Sciatic nerve (tissue), 2 donors: Measurements from ENCODE around the gene HOMEZ. TPM values are rescaled to one million over a fixed set of nuclear protein-coding genes. Genes with fewer than 3 reads are reported as not detected.
"Not testable (repeated sequence)": the region's sequence is repeated elsewhere in the genome, so short reads cannot be mapped to it uniquely, and the experiment has no call there.

ENCODE experiments used
- ATAC-seq: fragments of 200-7000 bp; cut with Tn5 transposase; one replicate; pipeline ENCODE4 v1.9.1; 2020; ENCODE audit warnings: mild to moderate bottlenecking, moderate library complexity
- DNase-seq: peaks from one replicate; pipeline ENCODE4 v3.0.0-alpha.2; 2020; ENCODE audit warnings: low spot score
- intact Hi-C: fragments of 100-400 bp; cut with DNase I; formaldehyde crosslinking; loops from one replicate; pipeline ENCODE4 v1.14.2; 2022
- total RNA-seq: library from RNA; stranded (reverse); fragmentation: NEBNext Ultra II Directional; extraction: Animal tissue kit (Norgen Biotek cat#: 25700); gene quantifications from one replicate; pipeline ENCODE4 v1.2.1, GENCODE V29; 2021
- donor health status: DM: no; HTN: no; CAD: no.
- donor health status: DM: no; HTN: no; CAD: no.

The HOMEZ gene, protein sequence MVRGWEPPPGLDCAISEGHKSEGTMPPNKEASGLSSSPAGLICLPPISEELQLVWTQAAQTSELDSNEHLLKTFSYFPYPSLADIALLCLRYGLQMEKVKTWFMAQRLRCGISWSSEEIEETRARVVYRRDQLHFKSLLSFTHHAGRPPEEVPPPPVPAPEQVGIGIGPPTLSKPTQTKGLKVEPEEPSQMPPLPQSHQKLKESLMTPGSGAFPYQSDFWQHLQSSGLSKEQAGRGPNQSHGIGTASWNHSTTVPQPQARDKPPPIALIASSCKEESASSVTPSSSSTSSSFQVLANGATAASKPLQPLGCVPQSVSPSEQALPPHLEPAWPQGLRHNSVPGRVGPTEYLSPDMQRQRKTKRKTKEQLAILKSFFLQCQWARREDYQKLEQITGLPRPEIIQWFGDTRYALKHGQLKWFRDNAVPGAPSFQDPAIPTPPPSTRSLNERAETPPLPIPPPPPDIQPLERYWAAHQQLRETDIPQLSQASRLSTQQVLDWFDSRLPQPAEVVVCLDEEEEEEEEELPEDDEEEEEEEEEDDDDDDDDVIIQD
- total RNA-seq = 8.3 TPM

GRCh38 chr14:23286020-23286901, at the start of gene HOMEZ:
Gene HOMEZ (minus strand): TSS chr14:23286132. CDS start chr14:23285952, 180 bp downstream.
- DNase-seq (peak; percentile 99), ATAC-seq (peak; percentile 99)
- intact Hi-C loops = no loop called here

DNA sequence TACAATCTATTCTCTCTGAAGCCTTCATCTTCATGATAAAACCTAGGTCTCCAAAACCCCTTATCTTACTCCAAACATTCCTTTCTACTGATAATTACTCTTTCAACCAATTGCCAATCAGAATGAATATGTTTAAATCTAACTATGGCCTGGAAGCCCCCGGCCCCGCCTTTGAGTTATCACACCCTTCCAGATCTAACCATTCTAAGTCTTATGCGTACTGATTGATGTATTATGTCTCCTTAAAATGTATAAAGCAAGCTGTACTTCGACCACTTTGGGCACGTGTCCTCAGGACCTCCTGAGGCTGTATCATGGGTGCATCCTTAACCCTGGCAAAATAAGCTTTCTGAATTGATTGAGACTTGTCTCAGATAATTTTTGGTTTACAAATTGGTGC, 49.7 kb upstream of the HOMEZ start:
- DNase-seq (no peak), ATAC-seq (no peak)
- intact Hi-C loops = no loop called here

DNA sequence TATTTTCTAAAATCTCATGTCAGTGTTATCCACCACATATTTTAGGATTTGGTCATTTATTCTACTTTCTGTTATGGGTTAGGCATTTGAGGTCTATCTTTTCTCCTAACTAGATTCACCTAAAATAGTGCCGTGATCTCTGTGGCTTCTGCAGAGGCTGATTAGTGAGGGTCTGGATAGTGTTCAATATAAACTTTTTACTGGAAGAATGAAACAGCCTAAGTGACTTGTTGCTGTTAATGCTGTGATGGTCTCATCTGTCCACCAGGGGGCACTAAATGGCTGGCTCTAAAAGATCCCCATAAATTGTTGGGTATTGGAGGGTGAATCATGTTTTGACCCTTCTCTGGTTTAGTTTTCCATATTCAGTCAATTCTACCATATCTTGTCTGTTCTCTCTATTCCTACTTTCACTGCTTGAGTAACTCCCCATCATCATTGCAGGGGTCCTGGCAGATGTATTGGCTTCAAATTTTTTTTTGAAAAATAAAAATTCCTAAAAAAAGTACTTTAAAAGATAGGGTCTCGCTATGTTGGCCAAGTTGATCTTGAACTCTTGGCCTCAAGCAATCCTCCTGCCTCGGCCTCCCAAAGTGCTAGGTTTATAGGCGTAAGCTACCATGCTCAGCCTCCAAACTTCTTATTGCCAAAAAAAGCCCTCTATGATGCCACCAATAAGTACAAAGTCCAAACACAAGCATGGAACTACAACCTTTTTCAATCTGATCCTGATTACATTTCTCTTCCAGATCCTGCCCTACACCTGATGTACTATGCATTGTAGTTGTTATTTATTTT, 42.2 kb upstream of the HOMEZ start:
- DNase-seq (peak; percentile 84), ATAC-seq (peak; percentile 83)
- intact Hi-C loops = loop anchor here (2.0 to 10.0 kb wide), 3 partner anchors 53 to 237 kb away; partner anchors contain the start of genes AP1G2 and NGDN

DNA sequence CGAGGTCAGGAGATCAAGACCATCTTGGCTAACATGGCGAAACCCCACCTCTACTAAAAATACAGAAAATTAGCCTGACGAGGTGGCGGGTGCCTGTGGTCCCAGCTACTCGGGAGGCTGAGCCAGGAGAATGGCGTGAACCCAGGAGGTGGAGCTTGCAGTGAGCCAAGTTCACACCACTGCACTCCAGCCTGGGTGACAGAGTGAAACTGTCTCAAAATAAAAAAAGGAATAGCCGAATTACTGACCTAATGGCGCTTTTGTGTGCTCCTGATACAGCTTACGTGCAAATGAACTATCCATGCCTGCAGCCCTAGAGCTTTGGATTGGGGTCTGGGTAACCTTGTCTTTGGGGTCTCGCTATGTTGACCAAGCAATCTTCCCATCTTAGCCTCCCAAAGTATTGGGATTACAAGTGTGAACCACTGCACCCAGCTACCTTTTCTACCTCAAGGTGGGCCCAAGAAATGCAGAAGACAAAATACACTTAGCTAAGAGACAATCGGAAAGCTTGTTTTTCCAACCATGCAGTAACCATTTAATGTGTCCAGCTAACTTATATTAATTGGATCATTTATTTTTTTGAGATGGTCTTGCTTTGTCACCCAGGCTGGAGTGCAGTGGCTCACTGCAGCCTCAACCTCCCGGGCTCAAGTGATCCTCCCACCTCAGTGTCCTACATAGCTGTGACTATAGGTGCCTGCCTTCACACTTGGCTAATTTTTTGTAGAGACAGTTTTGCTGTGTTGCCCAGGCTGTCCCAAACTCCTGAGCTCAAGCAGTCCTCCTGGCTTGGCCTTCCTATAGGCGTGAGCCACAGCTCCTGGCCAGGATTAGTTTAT, 40.8 kb upstream of the HOMEZ start:
- intact Hi-C loops = loop anchor here (10.0 kb wide), 2 partner anchors 138 to 238 kb away; partner anchors contain the start of genes AP1G2 and NGDN
- ATAC-seq = no peak
- no peak for DNase-seq

- intact Hi-C loops = loop anchor here (10.0 kb wide), 2 partner anchors 139 to 239 kb away; partner anchors contain the start of genes AP1G2 and NGDN
- not testable (repeated sequence) for ATAC-seq, DNase-seq
Measured at GRCh38 chr14:23325746-23326145, 39.8 kb upstream of the HOMEZ start.

- ATAC-seq = no peak
- intact Hi-C loops = loop anchor here (10.0 kb wide), 2 partner anchors 140 to 240 kb away; partner anchors contain the start of genes AP1G2 and NGDN
- no peak for DNase-seq
Measured at GRCh38 chr14:23324993-23325392, 39.1 kb upstream of the HOMEZ start.

DNA sequence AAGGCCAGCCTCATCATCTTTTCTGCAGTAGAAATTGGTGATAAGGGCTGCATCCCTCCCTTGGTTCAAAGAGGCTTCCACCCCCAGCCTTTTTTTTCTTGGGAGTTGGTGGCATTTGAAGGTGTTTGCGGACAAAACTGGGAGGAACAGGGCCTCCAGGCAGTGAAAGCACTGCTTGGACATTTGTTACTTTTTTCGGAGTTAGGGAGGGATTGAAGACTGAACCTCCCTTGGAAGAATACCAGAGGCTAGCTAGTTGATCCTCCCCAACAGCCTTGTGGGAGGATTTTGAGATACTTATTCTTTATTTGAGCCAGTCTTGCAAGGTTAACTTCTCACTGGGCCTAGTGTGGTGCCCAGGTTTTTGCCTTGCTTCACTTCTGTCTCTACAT, 38.5 kb upstream of the HOMEZ start:
- ATAC-seq (no peak), DNase-seq (no peak)
- intact Hi-C loops = loop anchor here (10.0 kb wide), 2 partner anchors 140 to 240 kb away; partner anchors contain the start of genes AP1G2 and NGDN

- intact Hi-C loops = loop anchor here (10.0 kb wide), 2 partner anchors 141 to 241 kb away; partner anchors contain the start of genes AP1G2 and NGDN
- ATAC-seq (no peak), DNase-seq (no peak)
Measured at GRCh38 chr14:23323838-23324454, 38.0 kb upstream of the HOMEZ start.

GRCh38 chr14:23322568-23323517, 36.9 kb upstream of the HOMEZ start:
- ATAC-seq (no peak), DNase-seq (no peak)
- intact Hi-C loops = loop anchor here (10.0 kb wide), 2 partner anchors 142 to 242 kb away; partner anchors contain the start of genes AP1G2 and NGDN

- ATAC-seq (no peak), DNase-seq (peak; percentile 82)
- intact Hi-C loops = loop anchor here (10.0 kb wide), 2 partner anchors 143 to 243 kb away; partner anchors contain the start of genes AP1G2 and NGDN
Measured at GRCh38 chr14:23321572-23322547, 35.9 kb upstream of the HOMEZ start.

DNA sequence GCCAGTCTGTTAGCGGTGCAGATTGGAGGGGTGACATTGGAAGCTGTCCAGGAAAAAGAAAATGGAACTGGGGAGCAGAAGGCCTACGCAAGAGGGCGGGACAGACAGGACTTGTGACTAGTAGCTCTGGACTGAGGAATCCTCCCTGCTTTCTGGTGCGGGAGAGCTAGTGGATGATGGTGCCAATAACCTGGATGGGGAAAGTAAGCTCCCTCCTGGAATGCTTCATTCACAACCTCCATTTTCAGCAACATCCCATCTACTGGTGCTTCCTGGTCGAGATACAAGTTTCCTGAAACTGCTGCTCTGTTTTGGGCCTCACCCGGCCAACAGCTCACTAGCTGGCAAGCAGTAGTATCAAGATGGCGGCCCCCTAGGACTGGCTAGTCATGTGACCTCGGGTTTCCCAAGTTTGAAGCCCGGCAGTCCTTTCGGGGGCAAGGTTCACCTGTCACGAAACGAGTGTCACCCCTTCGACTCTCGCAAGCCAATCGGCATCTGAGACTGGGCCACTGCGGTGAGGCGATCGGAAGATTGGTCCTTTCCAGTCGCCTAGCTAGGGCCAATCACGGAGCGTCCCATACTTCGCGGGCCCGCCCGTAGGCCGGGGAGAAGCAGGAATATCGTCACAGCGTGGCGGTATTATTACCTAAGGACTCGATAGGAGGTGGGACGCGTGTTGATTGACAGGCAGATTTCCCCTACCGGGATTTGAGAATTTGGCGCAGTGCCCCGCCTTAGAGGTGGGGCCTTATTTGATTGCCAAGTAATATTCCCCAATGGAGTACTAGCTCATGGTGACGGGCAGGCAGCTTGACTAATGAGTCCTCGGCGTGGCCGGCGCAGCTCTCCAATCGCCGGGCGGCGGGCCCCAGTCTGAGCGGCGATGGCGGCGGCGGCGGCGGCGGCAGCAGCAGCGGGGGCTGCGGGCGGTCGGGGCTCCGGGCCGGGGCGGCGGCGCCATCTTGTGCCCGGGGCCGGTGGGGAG, 34.9 kb upstream of the HOMEZ start, which contains the start of gene PABPN1:
Gene PABPN1 (plus strand): TSS at position 874 of the 988 bp plus-strand sequence. CDS start 13 bp downstream, at position 887.
- DNase-seq = peak; percentile 99
- intact Hi-C loops = loop anchor here (10.0 kb wide), 2 partner anchors 144 to 244 kb away; partner anchors contain the start of genes AP1G2 and NGDN
- peak; percentile 98 for ATAC-seq

- DNase-seq (no peak), ATAC-seq (no peak)
- intact Hi-C loops = loop anchor here (10.0 kb wide), 2 partner anchors 145 to 245 kb away; partner anchors contain the start of genes AP1G2 and NGDN
Measured at GRCh38 chr14:23319746-23320583, 34.0 kb upstream of the HOMEZ start.
